ENCODE measurements around the gene NTM.

DNA sequence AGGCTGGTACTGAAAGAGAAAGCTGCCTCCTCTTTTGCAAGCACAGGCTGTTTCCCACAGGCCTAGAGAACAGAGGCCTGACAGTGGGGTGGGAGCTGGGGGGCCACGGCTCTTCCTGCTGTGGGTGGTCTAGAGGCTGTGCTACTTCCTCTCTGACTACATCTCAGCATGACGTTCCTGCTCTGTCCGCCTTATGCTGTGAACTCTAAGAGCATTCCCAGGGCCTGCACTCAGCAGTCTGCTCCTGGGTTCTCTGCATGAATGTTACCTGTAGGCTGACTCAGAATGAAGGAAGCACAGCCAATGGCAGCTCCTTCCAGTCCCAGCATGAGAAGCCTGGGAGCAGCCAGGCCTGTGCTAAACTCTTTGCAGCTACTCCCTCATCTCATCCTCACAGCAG lies 534.3 kb downstream of the NTM start:
- TF ChIP-seq EZH2 (IDR thresholded peaks at IDR 0.05), result no peak
- TF ChIP-seq POLR2AphosphoS5 (IDR thresholded peaks at IDR 0.05; ENCODE audit: borderline replicate concordance, low read depth, low read length), result no peak
- TF ChIP-seq FOXP2 (optimal IDR thresholded peaks at IDR 0.05; ENCODE audit: control extremely low read depth, extremely low read length, insufficient read depth), result no peak
